NCI-H345 treated with DMSO at 0.1 percent for 48 hours (cell line): ENCODE results near the gene DIP2C.
"Not testable (repeated sequence)": the region's sequence is repeated elsewhere in the genome, so short reads cannot be mapped to it uniquely, and the experiment has no call there.

Experiments
- DNase-seq: peaks from one replicate; lab custom pipeline; 2025; ENCODE audit not compliant: unreplicated experiment; lab: John Stamatoyannopoulos, UW

Gene DIP2C

DNA sequence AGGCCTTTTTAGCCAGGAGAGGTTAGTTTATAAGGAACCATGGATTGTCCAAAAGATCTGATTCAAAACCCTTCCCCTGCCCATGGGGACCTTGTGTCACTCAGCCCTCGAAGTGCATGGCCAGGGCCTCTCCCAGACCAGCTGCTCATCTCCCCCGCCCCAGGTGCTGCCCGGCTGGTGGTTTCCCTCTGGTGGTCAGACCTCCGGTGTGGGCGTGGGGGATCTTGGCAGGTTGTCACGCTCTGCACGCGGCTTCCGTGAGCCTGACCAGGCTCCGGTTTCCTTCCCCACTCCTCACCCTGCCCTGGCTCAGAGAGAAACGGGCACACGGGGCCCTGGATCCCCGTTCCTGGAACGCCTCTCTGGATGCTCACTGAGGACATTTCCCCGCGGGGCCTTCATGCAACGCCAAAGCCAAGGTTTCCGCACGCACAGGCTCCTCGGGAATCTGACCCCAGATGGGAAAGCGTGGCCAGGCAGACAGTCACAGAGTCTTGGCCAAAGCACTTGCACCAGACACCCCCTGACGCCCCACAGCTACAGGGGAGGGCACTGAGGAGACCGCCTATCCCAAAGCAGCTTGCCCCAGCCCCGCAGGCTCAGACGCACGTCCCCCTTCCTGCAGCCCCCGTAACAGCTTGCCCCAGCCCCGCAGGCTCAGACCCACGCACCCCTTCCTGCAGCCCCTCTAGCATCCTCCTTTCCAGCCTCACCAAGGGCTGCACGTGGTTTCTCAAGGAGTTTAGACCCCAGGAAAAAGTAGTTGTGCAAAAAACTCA, 7.8 kb upstream of the DIP2C start:
- DNase-seq: no peak

DNA sequence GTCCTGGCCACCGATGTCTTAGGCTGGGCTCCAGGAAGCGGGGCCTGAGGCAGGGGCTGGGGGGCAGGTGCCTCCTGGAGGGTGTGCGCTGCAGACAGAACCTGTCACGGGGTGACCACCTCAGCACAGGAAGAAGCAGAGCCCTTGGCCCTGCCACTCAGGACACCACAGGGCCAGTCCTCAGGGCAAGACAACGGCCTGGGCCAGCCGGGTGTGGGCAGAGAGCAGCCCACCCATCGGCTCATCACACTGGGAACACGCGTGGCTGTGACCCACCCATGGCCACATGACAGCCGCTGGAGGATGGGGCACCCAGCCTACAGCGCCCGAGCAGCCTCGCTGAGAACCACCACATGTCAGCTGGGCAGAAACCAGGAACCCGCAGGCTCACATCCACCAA, 5.9 kb upstream of the DIP2C start:
- no peak for DNase-seq

DNA sequence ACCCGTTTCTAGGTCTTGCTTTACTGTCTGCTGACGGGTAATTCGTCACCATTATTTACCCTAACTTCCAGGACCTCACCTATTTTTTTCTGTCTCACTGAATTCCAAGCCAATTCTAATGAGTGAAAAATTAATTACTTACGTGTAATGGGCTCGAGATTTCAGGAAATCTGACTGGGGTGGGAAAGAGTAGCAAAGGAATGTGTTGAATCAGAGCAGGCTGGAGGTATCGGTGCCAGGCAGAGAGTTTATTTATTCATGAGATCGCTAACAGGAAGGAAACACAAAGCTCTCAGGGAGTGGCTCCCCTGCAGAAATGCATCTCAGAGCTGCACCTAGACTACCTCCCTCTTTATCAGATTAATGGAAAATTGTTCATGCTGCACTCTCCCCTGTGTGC, 4.0 kb upstream of the DIP2C start:
- DNase-seq: no peak

DNA sequence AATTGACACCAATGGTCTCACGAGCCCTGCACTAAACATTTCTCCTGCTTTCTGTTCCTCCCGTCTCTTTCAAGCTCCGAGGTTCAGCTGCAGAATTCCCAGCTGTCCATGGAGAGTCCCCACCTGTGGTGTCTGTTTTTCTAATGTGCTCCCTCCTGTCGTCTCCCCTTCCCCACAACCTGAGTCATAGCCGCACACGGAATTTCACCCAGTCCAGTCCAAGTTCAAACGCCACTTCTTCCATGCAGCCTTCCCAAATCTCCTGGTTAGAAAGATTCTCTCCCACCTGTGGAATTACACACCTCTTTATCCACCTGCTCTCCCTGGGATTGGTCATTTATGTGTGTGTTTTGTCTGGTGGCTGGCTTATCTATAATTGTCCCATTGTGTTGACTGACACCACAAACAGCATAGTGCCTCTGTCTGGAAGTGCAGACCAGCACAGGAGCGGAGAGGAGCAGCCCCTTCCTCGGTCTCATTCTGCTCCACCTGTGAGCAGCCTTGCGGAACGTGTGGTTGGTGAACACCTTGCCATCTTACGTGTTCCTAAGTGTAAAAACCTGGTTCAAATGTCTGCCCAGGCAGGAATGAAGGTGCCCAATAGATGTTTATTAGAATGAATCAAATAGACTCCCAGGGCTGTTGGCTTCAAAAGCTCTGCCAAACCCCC, 3.3 kb upstream of the DIP2C start:
- DNase-seq: no peak

DNA sequence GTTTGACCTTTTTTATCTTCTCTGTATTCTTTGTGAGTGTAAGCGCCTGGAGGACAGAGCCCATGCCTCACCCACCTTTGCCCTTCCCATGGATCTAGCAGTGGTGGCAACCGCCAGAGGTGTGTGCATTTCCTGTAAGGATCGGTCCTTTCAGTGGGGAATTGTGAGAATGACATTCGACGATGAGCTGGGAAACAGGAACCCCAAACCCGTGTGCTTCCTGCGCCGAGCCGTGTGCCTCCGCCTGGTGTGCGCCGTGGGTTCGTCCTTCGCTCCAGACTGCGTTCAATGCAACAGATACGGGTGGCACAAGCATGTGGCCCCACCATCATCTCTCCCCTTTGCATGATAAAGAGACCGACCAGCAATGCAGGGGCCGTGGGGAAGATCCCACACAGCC, 1.7 kb upstream of the DIP2C start:
- DNase-seq: no peak

DNA sequence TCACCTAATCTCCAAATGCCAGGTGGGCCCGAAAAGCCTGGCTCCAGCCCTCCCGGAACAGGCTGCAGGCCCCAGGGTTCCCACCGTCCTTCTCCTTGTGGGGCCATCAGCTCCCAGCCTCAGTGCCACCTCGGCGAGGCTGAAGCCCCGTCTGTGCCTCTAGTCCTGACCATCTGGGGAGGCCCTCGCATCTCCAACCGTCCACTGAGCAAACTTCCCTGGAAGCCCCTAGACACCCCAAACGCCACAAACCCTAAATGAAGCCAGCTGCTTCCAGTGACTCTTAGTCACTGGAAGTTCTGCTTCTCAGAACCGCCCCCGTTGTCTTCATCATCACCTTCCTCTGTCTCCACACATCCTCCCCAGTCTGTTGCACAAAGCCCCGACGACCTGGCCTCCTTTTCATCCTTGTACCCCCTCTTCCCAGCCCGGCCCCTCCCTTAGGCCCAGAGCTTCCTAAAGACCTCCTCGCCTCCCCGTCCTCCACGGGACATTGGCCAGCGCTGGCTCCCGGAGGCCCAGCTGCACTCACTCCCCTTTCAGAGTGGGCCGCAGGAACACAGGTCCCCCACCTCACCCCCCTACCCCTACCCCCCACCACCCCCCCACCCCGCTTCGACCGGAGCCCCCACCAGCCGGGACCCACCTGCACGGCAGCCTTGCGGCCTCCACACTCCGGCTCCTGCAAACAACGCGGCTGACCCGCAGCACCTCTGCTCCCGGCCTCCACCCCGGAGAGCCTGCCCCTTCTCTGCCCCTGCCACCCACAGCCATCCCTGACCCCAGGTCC, 1.1 kb upstream of the DIP2C start:
- DNase-seq: no peak

DNA sequence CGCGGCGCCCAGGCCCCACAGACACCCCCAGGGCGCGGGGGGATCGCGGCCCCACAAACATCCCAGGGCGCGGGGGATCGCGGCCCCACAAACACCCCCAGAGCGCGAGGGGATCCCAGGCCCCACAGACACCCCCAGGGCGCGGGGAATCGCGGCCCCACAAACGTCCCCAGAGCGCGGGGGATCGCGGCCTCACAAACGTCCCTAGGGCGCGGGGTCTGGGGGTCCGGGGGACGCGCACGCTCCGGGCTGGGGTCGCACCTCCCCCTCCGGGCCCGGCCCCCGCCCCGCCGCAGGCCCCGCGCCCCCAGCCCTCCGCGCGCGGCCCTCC, 382 bp downstream of the DIP2C start:
- DNase-seq: no peak

- DNase-seq: no peak
Measured at GRCh38 chr10:688312-689120, 952 bp downstream of the DIP2C start.

GRCh38 chr10:687583-688311, 1.7 kb downstream of the DIP2C start:
- no peak for DNase-seq

- DNase-seq: no peak
Measured at GRCh38 chr10:686155-686931, 3.1 kb downstream of the DIP2C start.

DNA sequence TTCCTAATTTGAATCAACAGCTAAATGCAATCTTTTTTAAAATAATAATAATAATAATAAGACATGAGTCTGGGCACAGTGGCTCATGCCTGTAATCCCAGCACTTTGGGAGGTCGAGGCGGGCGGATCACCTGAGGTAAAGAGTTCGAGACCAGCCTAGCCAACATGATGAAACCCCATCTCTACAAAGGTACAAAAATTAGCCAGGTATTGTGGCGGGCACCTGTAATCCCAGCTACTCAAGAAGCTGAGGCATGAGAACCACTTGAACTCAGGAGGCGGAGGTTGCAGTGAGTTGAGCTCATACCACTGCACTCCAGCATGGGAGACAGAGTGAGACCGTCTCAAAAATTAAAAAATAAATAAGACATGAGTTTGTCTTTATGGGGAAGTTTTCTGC, 3.9 kb downstream of the DIP2C start:
- no peak for DNase-seq

DNA sequence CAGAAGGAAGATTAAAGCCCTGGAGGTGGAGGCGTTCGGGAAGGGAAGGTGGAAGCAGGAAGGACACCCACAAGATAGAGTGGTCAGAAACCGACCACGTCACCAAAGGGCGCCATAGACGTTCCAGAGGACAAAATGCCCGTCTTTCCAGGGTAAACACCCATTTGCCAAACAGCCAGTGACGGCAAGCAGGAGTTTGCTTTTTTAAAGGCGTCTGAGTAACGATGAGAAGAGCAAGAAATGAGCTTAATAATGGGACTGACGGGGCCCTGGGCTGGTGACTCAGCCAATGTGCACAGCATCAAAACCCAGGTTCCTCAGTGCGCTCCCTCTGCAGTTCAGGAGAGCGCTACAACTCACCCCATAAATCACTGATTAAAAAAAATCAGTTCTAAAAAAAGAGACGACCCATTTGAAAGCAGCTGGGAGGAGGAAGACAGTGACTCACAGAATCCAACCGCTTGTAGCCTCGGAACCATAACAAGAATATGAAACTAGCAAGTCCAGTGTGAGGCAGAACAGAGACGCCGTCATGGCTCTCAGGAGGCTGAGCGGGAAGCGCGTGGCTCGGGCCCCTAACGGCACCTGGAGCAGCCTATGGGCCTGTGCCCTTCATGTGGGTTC, 5.9 kb downstream of the DIP2C start:
- no peak for DNase-seq

- no peak for DNase-seq
Measured at GRCh38 chr10:682931-683447, 6.5 kb downstream of the DIP2C start.

DNA sequence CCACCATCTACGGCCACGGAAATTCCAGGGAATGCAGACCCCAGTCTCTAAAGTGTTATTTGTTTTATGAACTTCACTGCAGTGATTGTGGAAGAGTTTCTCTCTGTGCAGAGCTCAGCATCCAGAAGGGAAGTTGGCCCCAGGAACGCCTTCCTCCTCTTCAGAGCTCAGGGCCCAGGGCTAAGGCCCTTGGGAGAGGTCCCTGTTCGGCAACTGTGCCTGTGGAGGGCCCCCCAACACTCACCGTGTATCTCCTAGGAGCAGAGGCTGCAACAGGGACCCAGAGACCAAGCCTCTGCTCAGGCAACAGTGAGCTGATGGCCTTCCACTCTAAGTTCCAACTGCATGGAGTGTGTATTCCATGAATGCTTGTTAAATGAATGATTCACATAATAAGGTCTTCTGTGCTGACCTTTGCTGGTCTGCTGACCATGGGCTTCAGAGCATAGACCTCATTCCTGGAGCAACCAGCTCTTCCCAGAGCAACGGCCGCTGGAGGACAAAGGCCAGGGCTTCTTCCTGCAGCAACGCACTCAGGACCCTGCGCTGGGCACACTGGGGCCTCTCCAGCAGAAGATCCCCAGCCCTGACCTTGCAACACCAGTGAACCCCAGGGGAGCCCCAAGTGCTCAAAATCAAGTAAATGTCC, 7.7 kb downstream of the DIP2C start:
- DNase-seq: no peak

DNA sequence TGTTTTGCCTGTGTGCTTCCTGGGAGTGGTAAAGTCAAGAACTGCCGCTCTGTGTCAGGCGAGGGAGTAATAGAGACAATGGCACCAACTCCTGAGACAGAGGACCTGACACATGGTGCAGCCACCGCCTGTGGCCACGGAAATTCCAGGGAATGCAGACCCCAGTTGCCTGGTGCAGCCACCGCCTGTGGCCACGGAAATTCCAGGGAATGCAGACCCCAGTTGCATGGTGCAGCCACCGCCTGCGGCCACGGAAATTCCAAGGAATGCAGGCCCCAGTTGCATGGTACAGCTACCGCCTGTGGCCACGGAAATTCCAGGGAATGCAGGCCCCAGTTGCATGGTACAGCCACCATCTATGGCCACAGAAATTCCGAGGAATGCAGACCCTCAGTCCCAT, 8.7 kb downstream of the DIP2C start:
- no peak for DNase-seq

DNA sequence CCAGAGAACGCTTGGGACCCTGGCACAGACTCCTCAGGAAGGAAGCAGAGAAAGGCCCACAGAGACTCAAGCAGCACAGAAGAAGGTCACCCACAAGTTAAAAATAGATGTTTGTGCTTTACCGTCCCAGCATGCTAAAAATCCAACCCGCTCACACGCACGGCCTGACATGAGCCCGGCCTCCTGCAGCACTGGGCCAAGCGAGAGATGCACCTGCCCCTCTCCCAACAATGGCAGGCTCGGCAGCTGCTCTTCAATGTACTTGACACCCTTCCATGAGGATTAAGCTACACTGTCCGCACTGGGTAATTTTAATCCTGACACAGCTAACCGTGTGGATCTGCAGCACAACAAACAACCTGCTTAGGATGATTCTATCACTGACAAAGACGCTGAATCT, 9.3 kb downstream of the DIP2C start:
- peak; percentile 85 for DNase-seq

- no peak for DNase-seq
Measured at GRCh38 chr10:679556-679955, 9.9 kb downstream of the DIP2C start.

GRCh38 chr10:678662-679005, 10.8 kb downstream of the DIP2C start:
- not testable (repeated sequence) for DNase-seq
